Measurements from ENCODE around the gene SPAG17. TPM values are rescaled to one million over a fixed set of nuclear protein-coding genes. Genes with fewer than 3 reads are reported as not detected.

Gene SPAG17
- total RNA-seq, 2 donors from 2014 or later, result not detected

GRCh38 chr1:118142546-118142945, 42.5 kb downstream of the SPAG17 start:
- Histone ChIP-seq H3K4me1 (no peaks in the 10 kb centered on the region), H3K27me3 (no peaks in the 10 kb centered on the region), H3K9me3 (no peaks in the 10 kb centered on the region), H3K4me3 (no peak overlapping the region), H3K36me3 (no peaks in the 10 kb centered on the region), H3K27ac (no peak overlapping the region), H3K9ac (ENCODE audit: low read depth in 2 of 2, low read length in 2 of 2) (no peak overlapping the region)
- TF ChIP-seq CTCF (IDR thresholded peaks at IDR 0.05), result no peak
- intact Hi-C loops (cut with DNase I), result no loop called here
- DNase-seq, result no peak

GRCh38 chr1:118137900-118138299, 47.1 kb downstream of the SPAG17 start:
- Histone ChIP-seq H3K9ac (ENCODE audit: low read depth in 2 of 2, low read length in 2 of 2) (no peak overlapping the region), H3K9me3 (no peaks in the 10 kb centered on the region), H3K27ac (no peak overlapping the region), H3K27me3 (no peaks in the 10 kb centered on the region), H3K36me3 (no peaks in the 10 kb centered on the region), H3K4me1 (no peaks in the 10 kb centered on the region), H3K4me3 (no peak overlapping the region)
- no peak for TF ChIP-seq CTCF (IDR thresholded peaks at IDR 0.05)
- no peak for DNase-seq
- intact Hi-C loops (cut with DNase I), result no loop called here

GRCh38 chr1:118136187-118136941, 48.7 kb downstream of the SPAG17 start:
- TF ChIP-seq CTCF (IDR thresholded peaks at IDR 0.05), result no peak
- Histone ChIP-seq H3K9ac (ENCODE audit: low read depth in 2 of 2, low read length in 2 of 2) (no peak overlapping the region), H3K36me3 (no peaks in the 10 kb centered on the region), H3K9me3 (no peaks in the 10 kb centered on the region), H3K4me3 (no peak overlapping the region), H3K27me3 (no peaks in the 10 kb centered on the region), H3K27ac (no peak overlapping the region), H3K4me1 (no peaks in the 10 kb centered on the region)
- intact Hi-C loops (cut with DNase I), result no loop called here
- no peak for DNase-seq

- Histone ChIP-seq H3K9ac (ENCODE audit: low read depth in 2 of 2, low read length in 2 of 2) (no peak overlapping the region), H3K27ac (no peak overlapping the region), H3K9me3 (no peaks in the 10 kb centered on the region), H3K27me3 (no peaks in the 10 kb centered on the region), H3K36me3 (no peaks in the 10 kb centered on the region), H3K4me1 (no peaks in the 10 kb centered on the region), H3K4me3 (no peak overlapping the region)
- no peak for DNase-seq
- TF ChIP-seq CTCF (IDR thresholded peaks at IDR 0.05), result no peak
- intact Hi-C loops (cut with DNase I), result no loop called here
Observed at GRCh38 chr1:118132000-118132399, 53.0 kb downstream of the SPAG17 start.

GRCh38 chr1:118128761-118129160, 56.3 kb downstream of the SPAG17 start:
- TF ChIP-seq CTCF (IDR thresholded peaks at IDR 0.05), result no peak
- no peak for DNase-seq
- H3K27ac ChIP-seq, result no peak overlapping the region
- intact Hi-C loops (cut with DNase I), result no loop called here
- no peak overlapping the region for H3K9ac ChIP-seq (ENCODE audit: low read depth in 2 of 2, low read length in 2 of 2)
- no peak overlapping the region for H3K4me3 ChIP-seq
- H3K36me3 ChIP-seq, result no peaks in the 10 kb centered on the region
- H3K4me1 ChIP-seq, result no peaks in the 10 kb centered on the region
- no peaks in the 10 kb centered on the region for H3K9me3 ChIP-seq
- no peaks in the 10 kb centered on the region for H3K27me3 ChIP-seq

All from colonic mucosa (tissue), 4 donors.